OCI-LY3 (cell line): ENCODE measurements around the gene TRIM41.
A peak's percentile ranks its signal among the peaks of the same experiment; 100 is the strongest.

ENCODE experiments used
- H2AFZ ChIP-seq: fragments of 200-600, 300-600 bp; shearing (Covaris generic); 2 replicates; pipeline ENCODE4 v1.6.0; 2014; ENCODE audit warnings: antibody characterized with exemption, low read depth, low read length
- H3K27ac ChIP-seq: fragments of 200-600, 300-600 bp; sonication (generic); 2 replicates; pipeline ENCODE4 v1.5.1; 2014; ENCODE audit warnings: mild to moderate bottlenecking, low read length, moderate library complexity, mixed read lengths
- H3K27me3 ChIP-seq: fragments of 200-600, 300-600 bp; sonication (generic); 2 replicates; pipeline ENCODE4 v1.6.1; 2014; ENCODE audit warnings: low read depth, low read length, mixed read lengths
- H3K36me3 ChIP-seq: fragments of 200-600, 300-600 bp; sonication (generic); replicated peaks from 2 replicates; pipeline ENCODE3; 2014; ENCODE audit warnings: low read depth, low read length, mixed read lengths
- H3K4me1 ChIP-seq: fragments of 300-600, 200-600 bp; sonication (generic); 2 replicates; pipeline ENCODE4 v1.6.1; 2014; ENCODE audit warnings: low read length, mixed read lengths
- H3K4me2 ChIP-seq: fragments of 200-600, 300-600 bp; sonication (generic); 2 replicates; pipeline ENCODE4 v1.6.1; 2014; ENCODE audit warnings: low read length, mixed read lengths
- H3K4me3 ChIP-seq: fragments of 300-600, 200-600 bp; sonication (generic); 2 replicates; pipeline ENCODE4 v1.5.1; 2014; ENCODE audit warnings: antibody characterized with exemption, mild to moderate bottlenecking, low read length, moderate library complexity
- H3K79me2 ChIP-seq: fragments of 300-600, 200-600 bp; shearing (Covaris generic); 2 replicates; pipeline ENCODE4 v1.6.1; 2014; ENCODE audit warnings: mild to moderate bottlenecking, low read length, mixed read lengths
- H3K9ac ChIP-seq: fragments of 300-600, 200-600 bp; shearing (Covaris generic); 2 replicates; pipeline ENCODE4 v1.6.0; 2014; ENCODE audit warnings: mild to moderate bottlenecking, low read length, moderate library complexity
- H3K9me3 ChIP-seq: fragments of 200-600, 300-600 bp; shearing (Covaris generic); 2 replicates; pipeline ENCODE4 v1.6.1; 2014; ENCODE audit warnings: low read length, mixed read lengths; ENCODE audit not compliant: insufficient read depth
- H4K20me1 ChIP-seq: fragments of 200-600, 300-600 bp; sonication (generic); 2 replicates; pipeline ENCODE4 v1.6.1; 2016; ENCODE audit warnings: low read length, mixed read lengths; ENCODE audit not compliant: insufficient read depth
- CTCF ChIP-seq: fragments of 200-600, 300-600 bp; sonication (generic); IDR thresholded peaks from 2 replicates; pipeline ENCODE4 v1.5.1; 2014; ENCODE audit warnings: antibody characterized with exemption, low read length, low read depth
- EZH2phosphoT487 ChIP-seq: fragments of 200-600 bp; shearing (Covaris generic); IDR thresholded peaks from 2 replicates; pipeline ENCODE4 v1.6.1; 2018; ENCODE audit warnings: antibody characterized with exemption, mixed run types, low read depth

Gene TRIM41

GRCh38 chr5:181195249-181195761 lies 27.8 kb upstream of the TRIM41 start:
- Histone ChIP-seq H3K9ac (no peak overlapping the region), H3K27ac (no peak overlapping the region), H3K36me3 (no peaks in the 10 kb centered on the region), H3K4me3 (no peak overlapping the region), H4K20me1 (no peaks in the 10 kb centered on the region), H3K4me2 (no peak overlapping the region), H3K9me3 (no peaks in the 10 kb centered on the region), H3K4me1 (peaks cover 21% of the 10 kb centered on the region), H3K27me3 (peaks cover 7% of the 10 kb centered on the region; the same call in 1 of the 2 replicates), H2AFZ (no peak overlapping the region), H3K79me2 (peaks cover 12% of the 10 kb centered on the region)
- TF ChIP-seq EZH2phosphoT487, result no peak
- no peak for TF ChIP-seq CTCF

DNA sequence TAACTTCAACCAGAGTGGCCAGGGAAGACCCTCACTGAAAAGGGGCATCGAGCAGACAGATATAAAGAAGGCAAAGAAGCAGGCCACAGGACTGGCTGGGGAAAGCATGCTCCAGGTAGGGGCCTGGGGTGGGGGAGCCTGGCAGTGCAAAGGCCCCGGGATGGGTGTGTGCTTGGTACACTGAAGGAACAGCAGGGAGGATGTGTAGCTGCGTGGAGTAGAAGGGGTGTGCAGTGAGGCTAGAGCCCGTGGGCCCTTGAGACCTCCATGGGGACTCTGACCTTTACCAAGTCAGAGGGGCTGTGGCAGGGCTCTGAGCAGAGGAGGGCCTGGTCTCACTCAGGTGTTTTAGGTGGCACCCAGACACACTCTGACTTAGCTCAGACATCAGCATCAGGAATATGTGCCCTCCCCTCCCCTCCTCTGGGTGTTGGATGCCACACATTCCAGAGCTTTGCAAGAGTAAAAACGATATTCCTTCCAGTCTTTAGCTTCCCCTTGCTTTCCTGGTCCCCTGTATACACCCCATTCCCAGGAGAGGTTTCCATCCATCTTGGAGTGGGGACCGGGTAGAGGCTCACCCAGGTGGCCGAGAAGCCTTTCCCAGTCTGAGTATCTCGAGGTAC lies 25.6 kb upstream of the TRIM41 start:
- TF ChIP-seq CTCF (no peak), EZH2phosphoT487 (no peak)
- Histone ChIP-seq H3K9ac (no peak overlapping the region), H3K79me2 (peaks cover 9% of the 10 kb centered on the region), H4K20me1 (no peaks in the 10 kb centered on the region), H3K4me1 (peaks cover 20% of the 10 kb centered on the region), H2AFZ (no peak overlapping the region), H3K27me3 (peaks cover 10% of the 10 kb centered on the region; the same call in 1 of the 2 replicates), H3K9me3 (no peaks in the 10 kb centered on the region), H3K36me3 (no peaks in the 10 kb centered on the region), H3K4me3 (no peak overlapping the region), H3K27ac (no peak overlapping the region), H3K4me2 (no peak overlapping the region)

- Histone ChIP-seq H3K79me2 (peaks cover 2% of the 10 kb centered on the region; the same call in 1 of the 2 replicates), H3K27me3 (peaks cover 10% of the 10 kb centered on the region; the same call in 1 of the 2 replicates), H3K9me3 (no peaks in the 10 kb centered on the region), H3K4me1 (peaks cover 13% of the 10 kb centered on the region), H3K4me3 (no peak overlapping the region), H3K27ac (no peak overlapping the region), H3K9ac (no peak overlapping the region), H4K20me1 (no peaks in the 10 kb centered on the region), H2AFZ (no peak overlapping the region), H3K36me3 (no peaks in the 10 kb centered on the region), H3K4me2 (no peak overlapping the region)
- TF ChIP-seq EZH2phosphoT487 (no peak), CTCF (no peak)
Measured at GRCh38 chr5:181198106-181198685, 24.9 kb upstream of the TRIM41 start.

GRCh38 chr5:181198905-181199519 lies 24.1 kb upstream of the TRIM41 start:
- Histone ChIP-seq H3K27me3 (peaks cover 10% of the 10 kb centered on the region; the same call in 1 of the 2 replicates), H3K4me2 (peak overlapping the region; percentile 16), H3K4me1 (peaks cover 13% of the 10 kb centered on the region), H3K36me3 (no peaks in the 10 kb centered on the region), H3K79me2 (no peaks in the 10 kb centered on the region), H4K20me1 (no peaks in the 10 kb centered on the region), H3K4me3 (no peak overlapping the region), H3K9me3 (no peaks in the 10 kb centered on the region), H2AFZ (0 out of 2 replicates have a peak overlapping the region, but pooled peaks have one; percentile 7), H3K9ac (no peak overlapping the region), H3K27ac (no peak overlapping the region)
- TF ChIP-seq CTCF (no peak), EZH2phosphoT487 (no peak)
